Esophagus squamous epithelium (tissue), 4 donors: Measurements from ENCODE around the gene PTMS.

Experiments used
- CTCF ChIP-seq, 6 experiments: fragments of 450-650 bp in 4 of 6; fragments of 200-600 bp in 2 of 6; sonication (generic) in 2 of 6; IDR thresholded peaks; one replicate each; pipeline ENCODE4 v1.5.1; 2016 to 2019; ENCODE audit warnings: antibody characterized with exemption in 6 of 6, mild to moderate bottlenecking in 4 of 6, moderate library complexity in 4 of 6
- POLR2A ChIP-seq, 4 donors: fragments of 450-650 bp; IDR thresholded peaks; one replicate each; pipeline ENCODE4 v1.6.1; 2017; ENCODE audit warnings: antibody characterized with exemption in 4 of 4, mild to moderate bottlenecking in 4 of 4, moderate library complexity in 3 of 4

- TF ChIP-seq CTCF (IDR thresholded peaks at IDR 0.05) (no peak), POLR2A (IDR thresholded peaks at IDR 0.05) (no peak)
These were observed 8.4 kb downstream of the PTMS start for GRCh38 chr12:6774499-6775062.
